Measurements from ENCODE around the gene SYNE1. TPM values are rescaled to one million over a fixed set of nuclear protein-coding genes. Genes with fewer than 3 reads are reported as not detected.
A peak's percentile ranks its signal among the peaks of the same experiment; 100 is the strongest.

Gene SYNE1
- total RNA-seq, 1 experiment from 2014 or later, result 3.0 TPM

DNA sequence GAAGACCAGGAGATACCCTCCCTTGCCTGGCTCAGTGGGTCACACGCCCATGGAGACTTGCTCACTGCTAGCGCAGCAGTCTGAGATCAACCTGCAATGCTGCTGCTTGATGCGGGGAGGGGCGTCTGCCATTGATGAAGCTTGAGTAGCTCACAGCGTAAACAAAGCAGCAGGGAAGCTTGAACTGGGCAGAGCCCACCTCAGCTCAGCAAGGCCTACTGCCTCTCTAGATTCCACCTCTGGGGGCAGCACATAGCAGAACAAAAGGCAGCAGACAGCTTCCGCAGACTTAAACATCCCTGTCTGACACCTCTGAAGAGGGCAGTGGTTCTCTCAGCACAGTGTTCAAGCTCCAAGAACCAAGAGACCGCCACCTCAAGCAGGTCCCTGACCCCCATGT, 558.4 kb downstream of the SYNE1 start:
- Histone ChIP-seq H2AK5ac (ENCODE audit: insufficient read length, low read length) (no peak overlapping the region), H4K20me1 (ENCODE audit: control insufficient read depth, insufficient read depth, insufficient read length) (no peaks in the 10 kb centered on the region), H3K27ac (ENCODE audit: insufficient read length, low read depth, low read length) (no peak overlapping the region), H2AFZ (ENCODE audit: low read length) (no peak overlapping the region), H3K23ac (ENCODE audit: insufficient read length, low read depth, low read length) (no peak overlapping the region), H3K79me1 (ENCODE audit: insufficient read depth, low read depth, low read length, poor library complexity, severe bottlenecking) (no peaks in the 10 kb centered on the region), H4K8ac (replicated peaks; ENCODE audit: insufficient read length, low read depth, low read length) (no peak overlapping the region), H2BK12ac (ENCODE audit: insufficient read length, low read depth, low read length) (no peak overlapping the region), H3T11ph (ENCODE audit: low read length) (no peak overlapping the region), H3K56ac (ENCODE audit: insufficient read length, low read depth, low read length) (no peak overlapping the region), H4K5ac (ENCODE audit: insufficient read length, low read depth, low read length) (no peak overlapping the region), H3K4me1 (ENCODE audit: insufficient read depth, low read length) (no peaks in the 10 kb centered on the region), H2BK120ac (ENCODE audit: low read depth, low read length, poor library complexity, severe bottlenecking) (no peak overlapping the region), H3K9me3 (ENCODE audit: control insufficient read depth, low read depth, low read length) (no peaks in the 10 kb centered on the region), H3K79me2 (ENCODE audit: insufficient read depth, low read length) (no peaks in the 10 kb centered on the region), H3K14ac (ENCODE audit: insufficient read depth, low read length) (no peak overlapping the region), H2BK5ac (ENCODE audit: insufficient read length, low read length) (no peak overlapping the region), H3K4ac (ENCODE audit: low read depth, low read length) (no peak overlapping the region), H3K4me2 (ENCODE audit: insufficient read depth, insufficient read length, low read length) (no peak overlapping the region), H3K18ac (ENCODE audit: insufficient read length, low read depth, low read length) (peak overlapping the region; percentile 25), H2BK20ac (ENCODE audit: low read depth, low read length, poor library complexity, severe bottlenecking) (no peak overlapping the region), H3K27me3 (ENCODE audit: insufficient read depth, low read length) (no peaks in the 10 kb centered on the region), H3K9ac (ENCODE audit: extremely low read depth, insufficient read length, low read length) (no peak overlapping the region), H3K23me2 (ENCODE audit: insufficient read length, low read depth, low read length, poor library complexity, severe bottlenecking) (no peaks in the 10 kb centered on the region), H4K91ac (ENCODE audit: insufficient read length, low read depth, low read length) (no peak overlapping the region), H2BK15ac (ENCODE audit: low read depth, low read length) (no peak overlapping the region)
- H3K27me3 Mint-ChIP-seq (ENCODE audit: low read depth), result peaks cover 4% of the 10 kb centered on the region
- H3K9me3 Mint-ChIP-seq, result peaks cover 23 to 28% of the 10 kb centered on the region in 2 experiments
- DNase-seq, result peak; percentile 84
- WGBS (ENCODE audit: extremely low coverage, insufficient read length, low lambda C conversion rate), result no CpG with 5 or more reads among the region's 7 CpGs
- H3K27ac Mint-ChIP-seq, result no peak overlapping the region
- H3K36me3 Mint-ChIP-seq (ENCODE audit: insufficient read depth in 1 of 3, low read depth in 3 of 3), result peaks cover 11 to 21% (median 14%) of the 10 kb centered on the region in 3 experiments
- TF ChIP-seq, protein P1, sequence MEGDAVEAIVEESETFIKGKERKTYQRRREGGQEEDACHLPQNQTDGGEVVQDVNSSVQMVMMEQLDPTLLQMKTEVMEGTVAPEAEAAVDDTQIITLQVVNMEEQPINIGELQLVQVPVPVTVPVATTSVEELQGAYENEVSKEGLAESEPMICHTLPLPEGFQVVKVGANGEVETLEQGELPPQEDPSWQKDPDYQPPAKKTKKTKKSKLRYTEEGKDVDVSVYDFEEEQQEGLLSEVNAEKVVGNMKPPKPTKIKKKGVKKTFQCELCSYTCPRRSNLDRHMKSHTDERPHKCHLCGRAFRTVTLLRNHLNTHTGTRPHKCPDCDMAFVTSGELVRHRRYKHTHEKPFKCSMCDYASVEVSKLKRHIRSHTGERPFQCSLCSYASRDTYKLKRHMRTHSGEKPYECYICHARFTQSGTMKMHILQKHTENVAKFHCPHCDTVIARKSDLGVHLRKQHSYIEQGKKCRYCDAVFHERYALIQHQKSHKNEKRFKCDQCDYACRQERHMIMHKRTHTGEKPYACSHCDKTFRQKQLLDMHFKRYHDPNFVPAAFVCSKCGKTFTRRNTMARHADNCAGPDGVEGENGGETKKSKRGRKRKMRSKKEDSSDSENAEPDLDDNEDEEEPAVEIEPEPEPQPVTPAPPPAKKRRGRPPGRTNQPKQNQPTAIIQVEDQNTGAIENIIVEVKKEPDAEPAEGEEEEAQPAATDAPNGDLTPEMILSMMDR (conservative IDR thresholded peaks at IDR 0.05), result peak; percentile 68
- no peak overlapping the region for H3K4me3 Mint-ChIP-seq
- peaks cover 4 to 5% of the 10 kb centered on the region in 2 experiments; a peak in 3 of 4 replicates for H3K4me1 Mint-ChIP-seq
